Measurements from ENCODE around the gene CLTB.

DNA sequence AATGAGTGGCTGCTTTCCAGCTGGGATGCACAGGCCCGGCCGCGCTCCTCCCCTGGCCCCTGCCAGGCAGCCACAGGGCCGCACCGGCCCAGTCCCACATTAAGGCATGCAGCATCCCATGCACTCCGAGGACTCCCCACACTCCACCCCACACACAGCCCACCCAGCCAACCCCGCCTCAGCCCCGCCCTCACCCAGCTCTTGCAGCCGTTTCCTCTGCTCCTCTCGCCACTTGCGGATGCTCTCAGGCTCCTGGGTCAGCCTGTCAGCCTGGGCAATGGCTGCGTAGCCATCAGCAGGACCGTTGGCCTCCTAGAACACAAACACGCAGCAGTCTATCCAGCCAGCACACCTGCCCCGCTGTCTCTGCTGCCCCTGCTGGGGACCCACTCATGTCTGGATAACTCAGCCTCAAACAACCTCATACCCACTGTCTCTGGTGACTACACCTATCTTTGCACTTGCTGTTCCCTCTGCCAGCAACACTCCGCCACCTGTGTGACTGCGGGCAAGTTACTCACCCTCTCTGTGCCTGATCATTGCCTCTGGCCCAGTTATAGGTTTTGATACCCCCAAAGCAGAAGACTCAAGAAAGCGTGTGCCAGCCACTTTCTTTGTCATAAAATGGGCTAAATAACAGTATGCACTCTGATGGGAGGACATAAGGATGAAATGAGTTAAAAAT, 18.5 kb downstream of the CLTB start:
- no peak for TF ChIP-seq YY1 (IDR thresholded peaks at IDR 0.05; ENCODE audit: low read depth)
- TF ChIP-seq EP300 (IDR thresholded peaks at IDR 0.05; ENCODE audit: borderline replicate concordance) = no peak
- TF ChIP-seq ZBTB7A (IDR thresholded peaks at IDR 0.05; ENCODE audit: low read depth) = no peak
- TF ChIP-seq, protein P1, sequence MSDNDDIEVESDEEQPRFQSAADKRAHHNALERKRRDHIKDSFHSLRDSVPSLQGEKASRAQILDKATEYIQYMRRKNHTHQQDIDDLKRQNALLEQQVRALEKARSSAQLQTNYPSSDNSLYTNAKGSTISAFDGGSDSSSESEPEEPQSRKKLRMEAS (IDR thresholded peaks at IDR 0.05) = no peak
- no peak for TF ChIP-seq TAF1 (IDR thresholded peaks at IDR 0.05; ENCODE audit: low read depth)
- TF ChIP-seq NFIC (IDR thresholded peaks at IDR 0.05) = no peak
- TF ChIP-seq, protein P2, sequence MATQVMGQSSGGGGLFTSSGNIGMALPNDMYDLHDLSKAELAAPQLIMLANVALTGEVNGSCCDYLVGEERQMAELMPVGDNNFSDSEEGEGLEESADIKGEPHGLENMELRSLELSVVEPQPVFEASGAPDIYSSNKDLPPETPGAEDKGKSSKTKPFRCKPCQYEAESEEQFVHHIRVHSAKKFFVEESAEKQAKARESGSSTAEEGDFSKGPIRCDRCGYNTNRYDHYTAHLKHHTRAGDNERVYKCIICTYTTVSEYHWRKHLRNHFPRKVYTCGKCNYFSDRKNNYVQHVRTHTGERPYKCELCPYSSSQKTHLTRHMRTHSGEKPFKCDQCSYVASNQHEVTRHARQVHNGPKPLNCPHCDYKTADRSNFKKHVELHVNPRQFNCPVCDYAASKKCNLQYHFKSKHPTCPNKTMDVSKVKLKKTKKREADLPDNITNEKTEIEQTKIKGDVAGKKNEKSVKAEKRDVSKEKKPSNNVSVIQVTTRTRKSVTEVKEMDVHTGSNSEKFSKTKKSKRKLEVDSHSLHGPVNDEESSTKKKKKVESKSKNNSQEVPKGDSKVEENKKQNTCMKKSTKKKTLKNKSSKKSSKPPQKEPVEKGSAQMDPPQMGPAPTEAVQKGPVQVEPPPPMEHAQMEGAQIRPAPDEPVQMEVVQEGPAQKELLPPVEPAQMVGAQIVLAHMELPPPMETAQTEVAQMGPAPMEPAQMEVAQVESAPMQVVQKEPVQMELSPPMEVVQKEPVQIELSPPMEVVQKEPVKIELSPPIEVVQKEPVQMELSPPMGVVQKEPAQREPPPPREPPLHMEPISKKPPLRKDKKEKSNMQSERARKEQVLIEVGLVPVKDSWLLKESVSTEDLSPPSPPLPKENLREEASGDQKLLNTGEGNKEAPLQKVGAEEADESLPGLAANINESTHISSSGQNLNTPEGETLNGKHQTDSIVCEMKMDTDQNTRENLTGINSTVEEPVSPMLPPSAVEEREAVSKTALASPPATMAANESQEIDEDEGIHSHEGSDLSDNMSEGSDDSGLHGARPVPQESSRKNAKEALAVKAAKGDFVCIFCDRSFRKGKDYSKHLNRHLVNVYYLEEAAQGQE (IDR thresholded peaks at IDR 0.05; ENCODE audit: low read depth) = no peak
- no peak for TF ChIP-seq FOXM1 (IDR thresholded peaks at IDR 0.05; ENCODE audit: borderline replicate concordance, low read depth)
